COLO829 (cell line): ENCODE measurements around the gene TMA7B.

Experiments used
- DNase-seq: peaks from one replicate; pipeline ENCODE4 v3.0.0; 2012; ENCODE audit warnings: low spot score

TMA7B gene

DNA sequence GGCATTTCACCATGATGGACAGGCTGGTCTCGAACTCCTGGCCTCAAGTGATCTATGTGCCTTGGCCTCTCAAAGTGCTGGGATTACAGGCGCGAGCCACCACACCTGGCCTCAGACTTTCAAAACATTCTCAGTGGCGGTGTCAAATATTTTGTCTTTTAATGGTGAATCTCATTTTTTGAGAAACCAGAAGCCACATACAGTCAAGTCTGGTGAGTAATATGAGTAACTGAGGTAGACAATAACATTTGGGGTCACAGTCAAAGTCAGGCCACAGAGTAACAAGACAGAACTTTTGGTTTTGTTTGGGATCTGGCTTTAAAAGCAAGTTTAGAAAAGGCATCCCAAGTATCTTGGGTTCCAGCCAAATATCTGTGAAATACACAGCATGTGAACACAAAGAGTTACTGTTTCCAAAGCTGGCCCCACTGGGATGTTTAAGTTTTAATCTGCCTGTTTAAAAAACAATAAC, 5.6 kb upstream of the TMA7B start:
- peak; percentile 86 for DNase-seq

DNA sequence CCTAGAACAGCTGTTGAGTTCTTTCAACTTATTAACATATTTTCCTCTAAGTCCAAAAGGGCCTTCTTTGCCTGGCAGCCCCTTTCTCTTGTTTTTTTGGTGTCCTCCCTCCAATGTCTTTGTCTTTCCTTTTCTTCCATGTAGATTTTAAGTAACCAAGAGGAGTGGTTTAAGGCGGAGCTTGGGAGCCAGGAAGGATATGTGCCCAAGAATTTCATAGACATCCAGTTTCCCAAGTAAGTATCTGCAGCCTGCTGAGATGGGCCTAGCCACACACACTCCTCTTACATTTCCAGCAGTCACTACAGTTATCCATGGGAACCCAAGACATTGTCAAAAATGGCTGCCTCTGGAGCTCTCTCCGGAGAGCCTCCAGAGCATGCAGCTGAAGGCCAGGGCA, 4.5 kb upstream of the TMA7B start:
- DNase-seq: no peak

DNA sequence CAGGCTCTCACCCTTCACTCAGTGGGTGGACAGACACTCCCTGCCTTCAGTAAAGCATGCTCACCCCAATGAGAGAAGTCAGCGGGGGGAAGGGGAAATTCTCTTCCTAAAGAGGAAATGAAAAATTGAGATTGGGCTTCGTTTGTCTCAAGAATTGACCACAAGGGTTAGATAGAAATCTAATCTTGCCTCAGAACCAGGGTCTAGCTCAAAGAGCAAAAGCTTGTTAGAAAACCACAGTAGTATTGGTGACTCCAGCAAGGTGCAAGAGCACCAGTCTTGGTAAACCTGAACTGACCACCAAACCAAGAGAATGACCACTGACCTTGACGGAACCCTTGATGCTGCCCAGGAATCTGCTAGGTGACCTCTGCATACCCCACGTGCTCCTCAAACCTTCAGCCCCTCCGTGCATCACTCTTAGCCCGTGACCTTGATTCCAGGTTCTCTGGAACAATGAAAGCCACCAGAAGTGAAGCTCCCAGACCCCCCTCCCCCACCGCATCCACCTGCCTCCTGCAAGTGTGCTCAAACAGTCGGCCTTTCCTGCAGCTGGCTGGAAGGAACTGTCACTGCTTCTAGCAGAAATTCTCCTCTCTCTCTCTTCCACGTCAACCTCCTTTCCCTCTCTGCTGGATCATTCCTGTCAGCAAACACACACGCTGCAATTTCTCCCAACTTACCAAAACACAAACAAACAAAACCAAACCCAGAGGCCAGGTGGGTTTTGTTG, 3.1 kb upstream of the TMA7B start:
- no peak for DNase-seq

DNA sequence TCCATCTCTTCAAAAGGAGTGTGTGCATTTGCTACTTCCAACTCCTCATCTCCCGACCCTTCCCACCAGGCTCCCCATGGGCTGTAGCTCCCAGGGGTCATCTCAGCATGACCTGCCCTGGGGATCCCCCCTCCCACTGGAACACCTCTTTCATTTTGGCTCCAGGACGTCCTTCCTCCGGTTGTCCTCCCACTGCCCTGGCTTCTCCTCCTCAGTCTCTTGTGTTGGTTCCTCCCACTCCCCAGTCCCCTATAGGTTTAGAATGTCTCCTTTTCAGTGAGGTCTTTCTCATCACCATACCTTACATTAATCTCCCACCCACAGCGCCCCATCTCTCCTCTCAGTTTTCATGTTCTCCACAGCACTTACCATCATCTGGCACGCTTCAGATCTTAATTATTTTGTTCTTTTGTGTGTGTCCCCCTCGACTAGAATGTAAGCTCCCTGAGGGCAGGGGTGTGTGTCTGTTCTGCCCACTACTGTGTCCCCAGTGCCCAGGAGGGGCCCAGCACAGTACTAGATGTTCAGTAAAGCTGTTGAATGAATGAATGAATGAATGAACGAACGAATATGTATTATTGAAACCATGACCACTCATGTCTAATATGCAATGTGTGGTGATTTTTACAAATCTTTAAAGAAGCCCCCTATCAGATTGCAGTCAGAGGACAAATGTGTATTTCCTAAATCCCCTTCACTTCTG, 2.0 kb upstream of the TMA7B start:
- DNase-seq: no peak

DNA sequence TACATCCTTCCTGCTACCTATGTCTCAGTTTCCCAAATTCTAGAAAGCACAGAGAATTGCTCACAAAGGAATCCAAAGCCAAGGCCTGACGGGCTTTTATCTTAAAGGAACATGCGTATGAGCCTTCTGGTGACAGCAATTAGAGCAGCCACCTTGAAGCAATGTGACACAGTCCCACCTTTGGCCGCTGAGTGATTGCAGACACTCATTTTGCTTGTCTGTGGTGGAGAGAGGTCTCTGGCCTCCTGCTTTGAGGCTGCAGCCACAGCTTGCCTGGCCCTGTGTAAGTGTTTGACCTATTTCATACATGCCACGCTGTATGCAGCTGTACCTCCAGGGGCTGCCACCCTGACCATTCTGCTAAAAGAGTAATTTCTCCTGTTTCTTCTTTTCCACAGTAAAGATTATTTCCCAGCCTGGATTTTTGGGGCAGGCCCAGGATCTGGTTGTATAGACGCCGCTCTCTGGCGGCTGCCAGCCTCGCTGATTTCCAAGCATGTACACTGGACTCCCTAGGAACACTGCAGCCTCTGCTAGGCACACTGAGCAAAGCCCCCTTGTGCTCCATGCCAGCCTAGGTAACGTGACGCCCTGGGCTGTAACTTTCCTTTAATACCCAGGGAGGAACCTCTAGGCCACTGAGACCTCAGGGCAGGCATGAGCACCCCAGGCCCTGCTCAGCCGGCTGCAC, 1.1 kb upstream of the TMA7B start:
- DNase-seq: no peak

DNA sequence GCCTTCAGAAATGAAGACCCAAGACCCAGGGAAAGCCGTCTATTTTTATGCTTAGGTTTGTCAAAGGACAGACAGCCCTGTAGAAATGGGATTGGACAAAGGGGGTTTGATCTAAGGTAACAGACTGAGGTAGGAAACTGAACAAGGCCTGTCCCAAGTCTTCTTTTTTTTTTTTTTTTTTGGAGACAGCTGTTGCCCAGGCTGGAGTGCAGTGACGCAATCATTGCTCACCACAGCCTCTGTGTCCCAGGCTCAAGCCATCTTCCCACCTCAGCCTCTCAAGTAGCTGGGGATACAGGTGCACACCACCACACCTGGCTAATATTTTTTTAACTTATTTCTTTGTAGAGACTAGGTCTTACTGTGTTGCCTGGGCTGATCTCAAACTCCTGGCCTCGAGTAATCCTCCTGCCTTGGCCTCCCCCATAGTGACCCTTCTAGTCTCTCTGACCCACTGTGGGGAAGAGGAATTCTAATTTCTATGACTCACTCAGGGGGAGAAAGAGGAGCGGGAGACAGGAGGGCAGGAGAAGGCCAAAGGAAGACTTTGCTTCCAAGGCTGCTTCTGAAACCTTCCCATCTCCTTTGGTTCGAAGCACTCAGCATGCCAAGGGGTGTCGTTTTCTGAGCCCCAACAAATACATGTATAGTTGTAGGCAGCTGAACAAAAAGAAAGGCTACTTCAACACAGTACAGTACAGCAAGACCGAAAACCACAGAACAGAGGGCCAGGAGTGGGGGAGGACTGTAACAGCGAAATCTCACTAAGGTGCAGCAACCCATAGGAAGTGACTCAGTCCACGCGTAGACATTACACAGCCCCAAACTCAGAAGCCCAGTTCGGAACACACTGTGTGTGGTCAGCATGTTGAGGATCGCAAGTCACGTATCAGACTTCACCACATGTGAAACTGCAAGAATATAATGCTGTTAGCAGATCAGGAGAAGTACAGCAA, 872 bp downstream of the TMA7B start:
- DNase-seq: no peak

DNA sequence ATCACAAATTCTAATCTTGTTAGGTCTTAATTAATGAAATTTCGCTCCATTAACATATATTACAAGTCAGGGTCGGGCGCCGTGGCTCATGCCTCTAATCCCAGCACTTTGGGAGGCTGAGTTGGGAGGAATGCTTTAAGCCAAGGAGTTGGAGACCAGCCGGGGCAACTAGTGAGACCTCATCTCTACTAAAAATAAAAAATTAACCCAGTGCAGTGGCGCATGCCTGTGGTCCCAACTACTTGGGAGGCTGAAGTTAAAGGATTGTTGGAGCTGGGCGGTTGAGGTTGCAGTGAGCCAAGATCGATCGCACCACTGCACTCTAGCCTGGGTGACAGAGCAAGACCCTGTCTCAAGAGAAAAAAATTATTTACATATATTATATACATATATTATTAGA, 1.9 kb downstream of the TMA7B start:
- no peak for DNase-seq

DNA sequence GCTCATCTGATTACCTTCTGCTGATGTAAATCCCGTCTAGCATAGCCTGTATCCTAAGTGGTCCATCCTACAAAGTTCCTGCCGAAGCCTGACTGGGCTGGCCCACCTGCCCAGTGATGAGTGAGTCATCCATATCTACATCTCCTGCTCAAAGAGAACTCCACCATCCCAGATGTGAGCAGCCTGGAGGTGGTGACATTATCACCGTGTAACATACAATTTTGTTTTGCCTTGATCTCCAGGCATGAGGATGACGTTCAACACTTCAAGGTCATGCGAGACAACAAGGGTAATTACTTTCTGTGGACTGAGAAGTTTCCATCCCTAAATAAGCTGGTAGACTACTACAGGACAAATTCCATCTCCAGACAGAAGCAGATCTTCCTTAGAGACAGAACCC, 5.6 kb downstream of the TMA7B start:
- DNase-seq: no peak

DNA sequence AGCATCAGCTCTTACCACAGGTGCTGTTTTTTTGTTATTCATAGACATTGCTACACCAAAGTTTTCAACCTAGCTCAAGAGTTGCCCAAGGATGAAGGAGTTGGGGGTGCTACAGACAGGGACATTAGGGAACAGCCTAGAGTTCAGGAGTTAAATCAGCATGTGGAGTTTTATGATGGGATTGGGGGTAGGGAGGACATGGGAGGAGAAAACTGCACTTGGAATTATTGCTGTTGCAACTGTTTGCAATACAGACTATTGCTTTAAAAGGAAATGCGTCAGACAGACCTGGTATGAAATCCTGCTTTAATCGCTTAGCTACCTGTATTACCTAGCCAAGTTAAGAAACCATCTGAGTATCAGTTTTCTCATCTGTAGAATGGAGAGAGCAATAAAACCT, 6.3 kb downstream of the TMA7B start:
- no peak for DNase-seq

DNA sequence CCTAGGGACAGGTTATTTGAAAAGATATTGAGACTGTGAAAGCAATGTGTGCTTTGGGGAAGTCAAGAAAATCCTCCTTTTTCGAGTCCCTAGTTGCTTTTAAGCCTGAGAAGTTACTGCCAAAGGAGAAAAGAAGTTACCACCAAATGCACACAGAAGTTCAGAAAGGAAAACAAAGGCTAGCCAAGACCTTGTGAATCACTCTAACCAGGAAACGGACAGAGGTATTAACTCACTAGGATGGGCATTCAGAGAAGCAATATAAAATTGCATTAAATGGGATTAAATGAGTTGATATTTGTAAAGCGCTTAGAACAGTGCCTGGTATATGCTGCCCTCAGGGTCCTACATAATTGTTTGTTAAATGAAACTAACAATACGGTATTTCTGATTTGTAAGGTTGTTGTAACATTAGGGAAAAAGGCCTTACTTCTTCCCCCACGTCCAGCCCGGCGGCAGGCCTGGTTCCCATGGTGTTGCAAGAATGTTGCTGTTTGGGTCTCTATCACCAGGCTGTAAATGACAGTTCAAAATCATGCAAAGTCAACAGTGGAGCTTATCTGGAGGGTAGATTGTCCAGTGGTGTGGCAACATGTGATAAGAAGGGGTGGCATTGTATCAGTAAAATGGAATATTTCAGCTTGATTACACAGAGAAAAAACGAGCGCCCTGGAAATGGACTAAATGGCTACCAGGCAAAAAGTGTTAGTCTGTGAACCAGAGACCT, 7.1 kb downstream of the TMA7B start:
- DNase-seq: no peak

DNA sequence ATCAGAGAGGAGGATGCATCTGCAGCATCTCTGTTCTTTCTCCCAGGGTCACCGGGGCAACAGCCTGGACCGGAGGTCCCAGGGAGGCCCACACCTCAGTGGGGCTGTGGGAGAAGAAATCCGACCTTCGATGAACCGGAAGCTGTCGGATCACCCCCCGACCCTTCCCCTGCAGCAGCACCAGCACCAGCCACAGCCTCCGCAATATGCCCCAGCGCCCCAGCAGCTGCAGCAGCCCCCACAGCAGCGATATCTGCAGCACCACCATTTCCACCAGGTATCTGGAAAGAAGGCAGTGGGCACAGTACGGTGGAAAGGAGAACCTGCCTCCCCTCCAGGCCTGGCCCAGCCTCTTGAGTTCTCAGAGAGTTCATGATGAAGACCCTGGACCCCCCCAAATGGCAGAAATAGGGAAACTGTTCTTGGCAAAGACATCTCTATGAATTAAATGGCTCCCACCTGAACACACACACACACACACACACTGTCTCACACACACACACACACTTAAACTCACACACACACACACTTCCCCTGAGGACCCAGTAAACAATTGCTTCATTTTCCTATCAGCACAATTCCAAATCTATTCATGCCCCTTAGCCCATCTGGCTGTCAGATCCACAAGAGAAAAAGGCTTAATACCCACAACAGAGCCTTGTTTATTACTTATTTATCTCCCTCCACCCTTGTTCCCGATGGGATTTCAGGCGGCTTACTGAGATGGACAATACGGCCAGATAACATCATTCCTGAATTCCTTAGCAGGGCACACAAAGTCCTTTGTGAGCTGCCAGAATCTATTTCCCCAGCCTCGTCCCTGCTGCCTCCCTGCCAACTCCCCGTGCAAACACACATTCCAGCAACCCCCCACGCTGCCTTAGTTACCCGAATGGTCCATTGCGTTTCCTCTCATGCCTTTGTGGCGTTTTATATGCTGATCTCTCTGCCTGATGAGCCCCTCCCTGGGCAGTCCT, 8.1 kb downstream of the TMA7B start:
- DNase-seq: peak; percentile 97

DNA sequence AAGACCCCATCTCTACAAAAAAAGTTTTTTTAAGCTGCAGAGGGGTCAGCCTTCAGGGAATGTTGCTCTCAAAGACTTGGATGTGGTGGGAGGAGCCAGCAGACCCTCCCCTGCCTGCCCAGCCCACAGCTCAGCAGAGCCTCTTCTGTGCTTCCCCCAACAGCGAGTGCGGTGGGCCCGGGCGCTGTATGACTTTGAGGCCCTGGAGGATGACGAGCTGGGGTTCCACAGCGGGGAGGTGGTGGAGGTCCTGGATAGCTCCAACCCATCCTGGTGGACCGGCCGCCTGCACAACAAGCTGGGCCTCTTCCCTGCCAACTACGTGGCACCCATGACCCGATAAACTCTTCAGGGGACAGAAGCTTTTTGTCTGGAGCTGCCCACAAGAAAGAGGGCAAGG, 10.5 kb downstream of the TMA7B start:
- DNase-seq: peak; percentile 49

DNA sequence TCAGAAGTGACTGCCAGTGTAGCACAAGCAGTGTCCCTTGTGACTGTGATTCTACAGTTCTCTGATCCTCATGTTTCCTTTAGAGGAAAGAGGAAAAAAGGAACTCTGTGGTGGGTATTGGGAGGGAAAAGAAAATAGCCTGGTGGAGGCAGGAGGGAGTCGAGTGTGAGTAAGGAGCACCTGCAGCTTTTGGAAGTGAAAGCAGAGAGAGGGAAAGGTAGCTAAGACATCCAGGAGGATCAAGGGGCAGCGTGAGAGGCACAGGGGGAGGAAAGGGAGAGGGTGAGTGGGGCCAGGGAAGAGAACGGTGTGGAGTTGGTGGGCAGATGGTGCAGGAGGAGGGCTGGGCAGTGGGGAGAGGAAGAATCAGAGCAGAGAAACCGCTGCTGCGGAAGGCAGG, 12.4 kb downstream of the TMA7B start:
- no peak for DNase-seq

DNA sequence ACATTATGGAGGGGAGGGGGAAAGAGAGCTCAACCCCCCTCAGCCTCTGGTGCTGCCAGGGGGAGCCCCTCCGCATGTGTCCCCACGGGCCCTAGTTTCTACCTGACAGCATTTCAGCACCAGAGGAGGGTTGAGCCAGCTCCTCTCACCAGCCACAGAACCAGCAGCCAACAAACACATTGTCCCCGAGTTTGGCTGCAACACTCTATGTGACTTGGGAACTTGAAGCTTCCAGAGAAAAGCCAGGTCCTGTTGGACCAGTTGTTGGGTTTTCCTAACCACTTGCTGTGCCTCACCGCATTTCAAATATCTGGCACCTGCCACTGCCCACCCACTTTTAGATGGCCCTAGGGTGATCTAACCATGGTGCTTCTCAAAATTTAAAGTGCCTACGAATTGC, 13.5 kb downstream of the TMA7B start:
- no peak for DNase-seq

DNA sequence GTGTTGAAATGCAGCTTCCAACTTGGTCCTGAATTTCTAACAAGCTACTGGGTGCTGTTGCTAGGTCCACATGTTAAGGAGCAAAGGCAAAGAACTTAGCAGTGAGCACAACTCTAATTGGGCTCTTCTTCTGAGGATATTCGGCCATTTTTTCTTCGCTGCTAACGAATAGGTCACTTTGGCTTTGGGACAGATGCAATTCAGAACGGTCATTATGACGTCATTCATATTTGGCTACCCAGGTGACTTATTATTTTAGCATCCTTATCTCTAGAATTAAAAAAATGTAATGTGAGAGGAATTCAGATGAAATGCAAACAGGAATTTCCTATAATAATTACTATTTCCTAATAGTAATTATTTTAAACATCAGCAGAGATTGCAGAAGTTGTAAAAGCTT, 13.9 kb downstream of the TMA7B start:
- no peak for DNase-seq

DNA sequence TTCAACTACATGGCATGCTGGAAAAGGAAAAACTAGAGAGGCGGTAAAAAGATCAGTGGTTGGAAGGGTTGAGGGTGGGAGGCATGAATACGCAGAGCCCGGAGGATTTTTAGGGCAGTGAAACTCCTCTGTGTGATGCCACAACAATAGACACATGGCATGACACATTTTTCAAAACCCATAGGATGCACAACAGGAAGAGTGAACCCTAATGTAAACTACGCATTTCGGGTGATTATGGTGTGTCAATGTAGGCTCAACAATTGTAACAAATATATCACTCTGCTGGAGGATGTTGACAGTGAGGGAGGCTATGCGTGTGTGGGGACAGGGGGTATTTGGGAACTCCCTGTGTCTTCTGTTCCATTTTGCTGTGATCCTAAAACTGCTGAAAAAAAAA, 18.9 kb downstream of the TMA7B start:
- DNase-seq: no peak

DNA sequence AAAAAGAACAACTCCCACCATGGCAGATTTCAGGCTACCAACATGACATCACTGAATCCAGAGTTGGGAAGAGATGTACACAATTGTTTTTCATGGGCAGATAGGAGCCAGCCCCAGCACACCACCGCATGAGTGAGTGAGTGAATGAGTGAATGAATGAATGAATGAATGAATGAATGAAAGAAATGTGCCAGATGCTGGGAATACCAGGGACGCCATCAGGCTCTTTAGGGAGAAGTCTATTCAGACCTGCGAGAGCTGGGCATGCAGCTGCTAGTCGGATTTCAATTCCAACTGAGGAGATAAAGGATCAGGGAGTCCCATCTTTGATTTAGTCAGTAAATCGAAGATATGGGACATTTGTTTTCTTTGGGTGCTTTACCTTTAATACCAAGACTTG, 19.3 kb downstream of the TMA7B start:
- no peak for DNase-seq

DNA sequence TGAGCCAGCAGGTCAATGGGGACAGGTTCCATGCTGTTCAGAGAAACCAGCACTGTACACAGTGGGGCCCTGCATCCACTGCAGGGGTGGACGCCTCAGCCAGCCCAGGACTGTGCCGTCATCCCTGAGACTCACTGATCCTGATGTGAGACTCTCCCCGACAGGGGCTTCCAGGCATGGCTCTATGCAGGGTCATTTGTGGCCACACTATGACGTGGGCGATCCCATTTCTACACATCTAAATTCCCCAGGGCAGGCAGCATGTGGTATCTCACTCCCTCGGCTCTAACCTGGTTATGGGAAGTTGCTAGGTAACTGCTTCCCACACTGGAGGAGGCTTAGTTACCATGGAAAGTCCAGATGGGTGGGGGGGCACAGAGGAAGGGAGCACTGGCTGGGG, 20.4 kb downstream of the TMA7B start:
- no peak for DNase-seq

DNA sequence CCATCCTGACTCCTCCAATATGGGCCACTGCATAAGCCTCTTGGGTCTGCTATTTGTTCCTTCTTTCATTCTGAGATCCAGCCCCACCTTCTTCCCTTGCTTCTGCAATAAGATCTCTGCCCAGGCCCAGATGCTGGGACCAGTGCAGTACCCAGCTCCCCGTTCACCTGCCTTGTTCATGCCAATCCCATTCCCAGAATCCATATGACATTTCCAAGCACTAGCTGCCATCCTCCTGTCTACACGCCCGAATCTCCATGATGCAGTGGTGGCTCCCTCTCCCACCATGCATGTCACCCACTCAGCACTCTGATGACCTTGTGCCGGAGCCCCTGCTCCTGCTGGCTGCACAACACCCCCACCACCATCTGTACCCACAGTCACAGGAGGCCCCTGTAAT, 23.1 kb downstream of the TMA7B start:
- no peak for DNase-seq

DNA sequence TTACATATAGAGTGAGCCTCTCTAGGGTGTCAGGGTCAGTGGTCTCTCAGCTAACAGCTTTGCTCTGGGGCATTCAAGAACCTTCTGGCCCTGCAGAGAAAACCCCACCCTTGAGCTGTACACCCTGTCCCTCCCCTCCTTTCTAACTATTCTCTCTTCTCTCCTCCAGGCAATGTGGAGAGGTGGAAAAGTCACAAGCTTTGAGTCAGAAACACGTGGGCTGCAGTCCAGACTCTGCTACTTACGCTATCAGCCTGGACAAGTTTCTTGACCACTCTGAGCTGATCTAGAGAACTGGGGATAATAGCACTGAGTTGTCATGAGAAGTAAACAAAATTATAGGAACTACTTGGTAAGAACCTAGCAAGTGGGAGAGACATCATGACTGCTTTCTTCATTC, 23.8 kb downstream of the TMA7B start:
- DNase-seq: peak; percentile 65
